Stimulated activated CD8-positive, alpha-beta memory T cell treated with anti-CD3 and anti-CD28 coated beads, Interleukin-2, amount 100 ng/mL, for 48 hours (primary cell): ENCODE data around the gene TNFRSF19.

Experiments used
- DNase-seq, 2 donors: peaks; one replicate each; pipeline ENCODE4 v3.0.0-alpha.2; 2020; ENCODE audit warnings: low read depth in 2 of 2

Gene TNFRSF19

DNA sequence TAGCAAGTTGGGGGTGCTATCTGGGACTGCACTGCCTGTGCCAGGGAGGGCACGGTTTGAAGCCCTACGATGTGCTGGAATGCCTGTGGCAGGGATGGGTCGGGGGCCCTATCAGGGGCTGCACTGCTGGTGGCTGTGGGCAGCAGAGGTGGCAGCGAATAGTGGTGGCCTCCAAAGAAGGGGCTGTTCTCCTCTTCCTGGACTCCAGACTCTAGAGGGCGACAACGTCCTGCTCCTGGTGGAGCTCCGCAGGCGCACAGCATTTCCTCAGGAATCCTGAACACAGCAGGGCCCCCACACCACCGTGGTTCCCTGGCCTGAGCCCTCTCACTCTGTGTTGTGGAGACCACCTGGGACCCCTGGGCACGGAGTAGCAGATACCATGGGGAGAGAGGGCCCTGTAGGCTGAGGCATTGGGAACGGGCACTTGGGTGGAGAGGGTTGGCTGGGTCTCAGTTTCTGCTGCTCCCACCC is 145.6 kb downstream of the TNFRSF19 start:
- no peak for DNase-seq

DNA sequence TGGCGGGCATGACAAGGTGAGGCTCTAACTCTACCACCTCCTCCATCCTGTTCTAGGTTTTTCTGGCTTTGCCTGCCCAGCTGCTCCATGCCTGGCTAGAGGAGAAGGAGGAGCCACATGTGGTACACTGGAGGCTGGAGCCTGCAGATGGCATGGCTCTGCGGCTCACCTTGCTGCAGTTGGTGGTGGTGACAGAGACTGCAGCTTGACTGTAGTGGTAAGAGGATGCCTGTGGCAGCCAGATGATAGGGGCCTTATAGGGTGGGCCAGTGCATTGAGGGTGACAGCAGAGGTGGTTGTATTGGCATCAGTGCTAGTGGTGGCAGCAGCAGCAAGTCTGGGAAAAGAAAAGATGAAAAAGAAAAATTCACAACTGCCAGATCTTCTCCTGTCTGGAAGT is 146.2 kb downstream of the TNFRSF19 start:
- no peak for DNase-seq

DNA sequence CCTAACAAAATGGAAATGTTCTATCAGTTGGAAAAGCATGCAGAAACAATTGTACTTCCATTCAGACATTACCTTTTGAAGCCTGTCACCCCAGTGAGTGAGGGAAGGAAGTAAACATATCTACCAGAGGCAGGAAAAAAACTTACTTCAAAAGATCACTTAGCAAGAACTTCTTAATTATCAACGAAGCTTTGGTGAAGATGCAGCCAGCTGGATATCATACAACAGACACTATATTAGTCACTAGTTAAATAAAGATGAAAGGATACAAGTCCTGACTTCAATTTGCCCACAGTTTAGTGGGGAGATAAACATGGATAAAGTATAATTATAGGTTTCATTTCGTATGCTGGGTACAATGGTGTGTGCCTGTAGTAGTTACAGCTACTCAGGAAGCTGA is 148.8 kb downstream of the TNFRSF19 start:
- DNase-seq, result no peak

DNA sequence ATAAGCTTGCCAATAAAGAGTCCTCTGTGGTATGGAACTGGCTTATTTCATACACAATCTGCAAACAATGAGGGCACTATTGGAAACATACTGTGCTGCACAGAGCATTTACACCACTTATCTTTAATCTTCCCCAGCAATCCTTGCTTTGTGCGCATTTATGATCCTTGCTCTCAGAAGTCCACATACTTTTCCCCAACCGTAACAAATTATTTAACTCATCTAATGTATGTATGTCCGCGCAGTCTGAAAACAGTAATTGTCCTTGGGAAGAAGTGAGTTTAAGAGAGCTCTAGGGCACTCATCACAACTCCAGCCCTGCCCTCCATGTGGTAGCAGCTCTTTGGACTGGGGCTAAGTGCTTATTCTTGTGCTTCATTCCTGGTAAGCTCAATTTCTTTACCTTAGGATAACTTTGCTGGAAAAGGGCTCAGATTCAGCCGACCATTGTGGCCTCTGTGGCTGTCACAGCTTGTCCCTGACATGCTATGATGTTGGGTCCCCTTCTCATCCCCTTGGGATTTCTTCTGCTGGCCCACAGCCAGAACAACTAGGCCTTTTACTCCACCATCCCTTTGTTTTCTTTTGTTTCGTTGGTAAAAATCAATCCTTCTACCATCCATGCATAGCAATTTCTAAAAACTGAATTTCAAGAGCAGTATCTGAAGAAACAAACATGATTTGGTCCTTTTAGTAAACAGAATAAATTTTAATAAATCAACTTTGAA is 152.7 kb downstream of the TNFRSF19 start:
- DNase-seq, result no peak

DNA sequence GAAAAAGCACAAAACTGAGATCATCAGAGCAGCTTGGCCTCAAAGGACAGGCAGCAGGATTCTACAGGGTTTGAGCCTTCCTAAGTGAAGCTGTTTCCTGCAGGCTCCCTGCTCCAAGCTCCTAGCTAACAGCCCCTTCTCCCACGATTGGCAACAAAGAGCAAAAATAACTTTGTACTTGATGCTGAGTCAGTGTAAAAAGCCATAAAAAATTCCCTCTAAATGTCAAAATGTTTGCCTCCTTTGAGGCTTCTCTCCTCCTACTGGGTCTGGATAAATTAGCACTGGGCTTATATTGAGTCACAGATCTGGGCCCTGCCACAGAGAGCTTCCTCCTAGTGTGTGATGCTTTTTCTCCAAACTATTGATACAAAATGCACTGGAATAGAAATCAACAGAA is 153.3 kb downstream of the TNFRSF19 start:
- DNase-seq, result no peak

DNA sequence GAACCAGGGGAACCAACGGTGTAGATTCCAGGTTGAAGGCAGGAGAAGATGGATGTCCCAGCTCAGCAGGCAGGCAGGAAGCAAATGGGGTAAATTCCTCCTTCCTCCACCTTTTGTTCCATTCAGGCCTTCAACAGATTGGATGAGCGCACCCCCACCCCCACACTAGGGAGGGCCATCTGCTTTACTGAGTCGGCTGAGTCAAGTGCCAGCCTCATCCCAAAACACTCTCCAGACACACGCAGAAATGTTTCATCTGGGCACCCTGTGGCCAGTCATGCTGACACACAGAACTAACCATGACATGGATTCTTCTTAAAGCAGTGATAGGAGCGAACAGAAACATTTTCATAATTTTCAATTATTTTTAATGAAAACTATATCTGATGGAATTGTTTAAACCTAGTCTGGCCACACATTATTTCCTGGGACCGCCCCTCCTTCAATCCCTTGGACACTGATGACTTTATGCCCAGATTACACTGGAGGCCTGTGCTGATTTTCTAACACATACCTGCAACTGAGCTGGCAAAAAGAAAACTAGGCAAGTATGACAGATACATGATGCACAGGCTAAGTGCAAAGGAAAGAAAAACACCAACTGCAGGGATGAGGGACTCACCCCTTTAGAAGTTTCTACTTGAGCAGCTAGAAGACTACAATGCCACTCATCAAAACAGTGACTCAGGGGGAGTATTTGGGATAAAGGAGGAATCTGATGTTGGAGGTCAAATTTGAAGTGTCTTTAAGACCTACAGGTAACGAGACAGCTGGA is 154.2 kb downstream of the TNFRSF19 start:
- no peak for DNase-seq
